Endometrial microvascular endothelial cells (primary cell): ENCODE data around the gene FAM180A. TPM values are rescaled to one million over a fixed set of nuclear protein-coding genes. Genes with fewer than 3 reads are reported as not detected.

Experiments used
- in situ Hi-C: cut with HindIII; loops from 2 replicates; pipeline ENCODE4 v1.10.0; 2017; ENCODE audit warnings: low sequenced_read_pairs, low pct_unique_long_range_greater_than_20kb; ENCODE audit errors: inconsistent ontology term
- total RNA-seq: library from RNA; depleted of rRNA; stranded (reverse); fragments of >200 nt; gene quantifications from one replicate; pipeline ENCODE4 v1.2.3, GENCODE V29; 2015; ENCODE audit errors: inconsistent ontology term

Gene FAM180A
- total RNA-seq, 1 donor from 2014 or later: not detected

GRCh38 chr7:135773464-135773863, 24.9 kb upstream of the FAM180A start:
- in situ Hi-C loops: no loop called here

- in situ Hi-C loops: no loop called here
Observed at GRCh38 chr7:135772639-135773222, 24.1 kb upstream of the FAM180A start.

- in situ Hi-C loops: no loop called here
Observed at GRCh38 chr7:135771961-135772638, 23.5 kb upstream of the FAM180A start.

GRCh38 chr7:135771051-135771450, 22.4 kb upstream of the FAM180A start:
- in situ Hi-C loops: no loop called here

- in situ Hi-C loops: no loop called here
Observed at GRCh38 chr7:135770139-135770710, 21.6 kb upstream of the FAM180A start.

GRCh38 chr7:135769005-135769802, 20.6 kb upstream of the FAM180A start:
- in situ Hi-C loops: no loop called here

GRCh38 chr7:135768467-135768866, 19.9 kb upstream of the FAM180A start:
- in situ Hi-C loops: no loop called here

- in situ Hi-C loops: no loop called here
Observed at GRCh38 chr7:135768064-135768463, 19.5 kb upstream of the FAM180A start.

- in situ Hi-C loops: no loop called here
Observed at GRCh38 chr7:135763261-135763660, 14.6 kb upstream of the FAM180A start.

GRCh38 chr7:135761751-135762488, 13.3 kb upstream of the FAM180A start:
- in situ Hi-C loops: no loop called here

- in situ Hi-C loops: no loop called here
Observed at GRCh38 chr7:135759532-135759931, 10.9 kb upstream of the FAM180A start.

GRCh38 chr7:135758531-135758932, 9.9 kb upstream of the FAM180A start:
- in situ Hi-C loops: no loop called here

GRCh38 chr7:135757719-135758411, 9.3 kb upstream of the FAM180A start:
- in situ Hi-C loops: no loop called here

- in situ Hi-C loops: no loop called here
Observed at GRCh38 chr7:135756191-135756590, 7.6 kb upstream of the FAM180A start.

GRCh38 chr7:135755351-135755753, 6.7 kb upstream of the FAM180A start:
- in situ Hi-C loops: no loop called here

GRCh38 chr7:135753616-135754413, 5.2 kb upstream of the FAM180A start:
- in situ Hi-C loops: no loop called here

- in situ Hi-C loops: no loop called here
Observed at GRCh38 chr7:135747366-135747765, 1.2 kb downstream of the FAM180A start.
